ENCODE data around the gene CRYBG1. TPM values are rescaled to one million over a fixed set of nuclear protein-coding genes. Genes with fewer than 3 reads are reported as not detected.

The CRYBG1 gene
- total and polyA plus RNA-seq, 3 experiments from 2014 or later, result 19.4 to 32.3 (median 32.3) TPM

- H3K9me3 ChIP-seq (ENCODE audit: low read length), result no peaks in the 10 kb centered on the region
- DNase-seq, result no peak
- H3K36me3 Mint-ChIP-seq, result peaks cover 0 to 69% (median 27%) of the 10 kb centered on the region in 3 donors
- no peak overlapping the region for H3K4me3 ChIP-seq (ENCODE audit: low read length)
- POLR2A ChIA-PET, result interaction anchor here (0.5 to 4.3 kb wide), 2 partner anchors 16 to 47 kb away, joined by 3 to 36 read pairs; no protein-coding TSS in a partner anchor
- H3K4me3 Mint-ChIP-seq, result peak overlapping the region in 2 of 7 donors; percentile 48 to 49
- peaks cover 27% of the 10 kb centered on the region for H3K36me3 ChIP-seq (ENCODE audit: insufficient read depth, low read length)
- peak overlapping the region in 4 of 8 donors; percentile 47 to 70 (median 59) for H3K27ac Mint-ChIP-seq
- no peaks in the 10 kb centered on the region for H3K9me3 Mint-ChIP-seq
- peaks cover 0 to under 1% of the 10 kb centered on the region in 2 donors for H3K27me3 Mint-ChIP-seq
- H3K27me3 ChIP-seq (ENCODE audit: insufficient read depth, low read length, poor library complexity, severe bottlenecking), result no peaks in the 10 kb centered on the region
- peaks cover 15% of the 10 kb centered on the region for H3K4me1 ChIP-seq (ENCODE audit: insufficient read depth, low read length)
- CTCF ChIA-PET, result interaction anchor here (1.0 to 9.1 kb wide), 3 partner anchors 11 to 18 kb away, joined by 4 to 147 read pairs (median 5); no protein-coding TSS in a partner anchor
- no peak overlapping the region for H3K27ac ChIP-seq (ENCODE audit: low read depth, low read length)
- H3K4me1 Mint-ChIP-seq, result peaks cover 56 to 88% (median 88%) of the 10 kb centered on the region in 3 donors
Observed at GRCh38 chr6:106527979-106528378, 167.5 kb downstream of the CRYBG1 start.

- ChIA-PET POLR2A (interaction anchor here (0.5 kb wide), 1 partner anchor 48 kb away, joined by 3 read pairs; no protein-coding TSS in a partner anchor), CTCF (interaction anchor here (1.0 kb wide), 1 partner anchor 16 kb away, joined by 4 read pairs; no protein-coding TSS in a partner anchor)
- Mint-ChIP-seq H3K9me3 (no peaks in the 10 kb centered on the region), H3K4me1 (peaks cover 58 to 88% (median 88%) of the 10 kb centered on the region in 3 donors), H3K27me3 (peaks cover 0 to 1% of the 10 kb centered on the region in 2 donors), H3K36me3 (peaks cover 0 to 73% (median 32%) of the 10 kb centered on the region in 3 donors), H3K4me3 (peak overlapping the region in 2 of 7 donors; percentile 25 to 49), H3K27ac (peak overlapping the region in 5 of 8 donors; percentile 48 to 79 (median 70))
- peaks cover 20% of the 10 kb centered on the region for H3K4me1 ChIP-seq (ENCODE audit: insufficient read depth, low read length)
- peaks cover 27% of the 10 kb centered on the region for H3K36me3 ChIP-seq (ENCODE audit: insufficient read depth, low read length)
- H3K4me3 ChIP-seq (ENCODE audit: low read length), result no peak overlapping the region
- H3K27me3 ChIP-seq (ENCODE audit: insufficient read depth, low read length, poor library complexity, severe bottlenecking), result no peaks in the 10 kb centered on the region
- no peak overlapping the region for H3K27ac ChIP-seq (ENCODE audit: low read depth, low read length)
- H3K9me3 ChIP-seq (ENCODE audit: low read length), result no peaks in the 10 kb centered on the region
- DNase-seq, result no peak
Observed at GRCh38 chr6:106528521-106528920, 168.0 kb downstream of the CRYBG1 start.

- DNase-seq, result no peak
- no peak overlapping the region for H3K4me3 ChIP-seq (ENCODE audit: low read length)
- POLR2A ChIA-PET, result interaction anchor here (0.6 kb wide), 1 partner anchor 8 kb away, joined by 3 read pairs; no protein-coding TSS in a partner anchor
- CTCF ChIA-PET, result interaction anchor here (1.0 to 2.6 kb wide), 3 partner anchors 9 to 17 kb away, joined by 4 to 10 read pairs (median 4); no protein-coding TSS in a partner anchor
- peaks cover 27% of the 10 kb centered on the region for H3K36me3 ChIP-seq (ENCODE audit: insufficient read depth, low read length)
- H3K27me3 ChIP-seq (ENCODE audit: insufficient read depth, low read length, poor library complexity, severe bottlenecking), result no peaks in the 10 kb centered on the region
- Mint-ChIP-seq H3K4me3 (no peak overlapping the region), H3K27ac (peak overlapping the region in 2 of 8 donors; percentile 55 to 85), H3K4me1 (peaks cover 61 to 88% (median 88%) of the 10 kb centered on the region in 3 donors), H3K27me3 (peaks cover 0 to 1% of the 10 kb centered on the region in 2 donors), H3K36me3 (peaks cover 0 to 81% (median 36%) of the 10 kb centered on the region in 3 donors), H3K9me3 (no peaks in the 10 kb centered on the region)
- H3K9me3 ChIP-seq (ENCODE audit: low read length), result no peaks in the 10 kb centered on the region
- peaks cover 30% of the 10 kb centered on the region for H3K4me1 ChIP-seq (ENCODE audit: insufficient read depth, low read length)
- H3K27ac ChIP-seq (ENCODE audit: low read depth, low read length), result no peak overlapping the region
Observed at GRCh38 chr6:106529438-106529837, 168.9 kb downstream of the CRYBG1 start.

- Histone ChIP-seq H3K36me3 (ENCODE audit: insufficient read depth, low read length) (peaks cover 27% of the 10 kb centered on the region), H3K27me3 (ENCODE audit: insufficient read depth, low read length, poor library complexity, severe bottlenecking) (no peaks in the 10 kb centered on the region), H3K4me3 (ENCODE audit: low read length) (no peak overlapping the region), H3K27ac (ENCODE audit: low read depth, low read length) (no peak overlapping the region), H3K4me1 (ENCODE audit: insufficient read depth, low read length) (peaks cover 32% of the 10 kb centered on the region), H3K9me3 (ENCODE audit: low read length) (no peaks in the 10 kb centered on the region)
- Mint-ChIP-seq H3K9me3 (no peaks in the 10 kb centered on the region), H3K4me1 (peaks cover 63 to 90% (median 89%) of the 10 kb centered on the region in 3 donors), H3K27me3 (peaks cover 0 to 1% of the 10 kb centered on the region in 2 donors), H3K4me3 (no peak overlapping the region), H3K36me3 (peaks cover 0 to 83% (median 37%) of the 10 kb centered on the region in 3 donors), H3K27ac (peak overlapping the region in 4 of 8 donors; percentile 14 to 55 (median 36))
- ChIA-PET POLR2A (interaction anchor here (0.5 to 0.6 kb wide), 2 partner anchors 9 to 37 kb away, joined by 3 read pairs; no protein-coding TSS in a partner anchor), CTCF (interaction anchor here (2.6 kb wide), 1 partner anchor 17 kb away, joined by 10 read pairs; no protein-coding TSS in a partner anchor)
- no peak for DNase-seq
Observed at GRCh38 chr6:106530026-106530425, 169.5 kb downstream of the CRYBG1 start.

GRCh38 chr6:106530502-106530901 lies 170.0 kb downstream of the CRYBG1 start:
- Mint-ChIP-seq H3K36me3 (peaks cover 0 to 83% (median 37%) of the 10 kb centered on the region in 3 donors), H3K9me3 (no peaks in the 10 kb centered on the region), H3K4me3 (no peak overlapping the region), H3K27me3 (peaks cover 0 to 1% of the 10 kb centered on the region in 2 donors), H3K4me1 (peaks cover 63 to 90% (median 89%) of the 10 kb centered on the region in 3 donors), H3K27ac (peak overlapping the region in 1 of 8 donors; percentile 23)
- H3K4me1 ChIP-seq (ENCODE audit: insufficient read depth, low read length), result peaks cover 29% of the 10 kb centered on the region
- POLR2A ChIA-PET, result interaction anchor here (0.5 to 1.6 kb wide), 4 partner anchors 10 to 79 kb away, joined by 3 to 5 read pairs (median 3); no protein-coding TSS in a partner anchor
- H3K27me3 ChIP-seq (ENCODE audit: insufficient read depth, low read length, poor library complexity, severe bottlenecking), result no peaks in the 10 kb centered on the region
- H3K9me3 ChIP-seq (ENCODE audit: low read length), result no peaks in the 10 kb centered on the region
- CTCF ChIA-PET, result interaction anchor here (2.6 kb wide), 1 partner anchor 18 kb away, joined by 10 read pairs; no protein-coding TSS in a partner anchor
- peaks cover 27% of the 10 kb centered on the region for H3K36me3 ChIP-seq (ENCODE audit: insufficient read depth, low read length)
- no peak overlapping the region for H3K27ac ChIP-seq (ENCODE audit: low read depth, low read length)
- H3K4me3 ChIP-seq (ENCODE audit: low read length), result no peak overlapping the region
- DNase-seq, result no peak

- Histone ChIP-seq H3K4me1 (ENCODE audit: insufficient read depth, low read length) (peaks cover 35% of the 10 kb centered on the region), H3K27ac (ENCODE audit: low read depth, low read length) (no peak overlapping the region), H3K27me3 (ENCODE audit: insufficient read depth, low read length, poor library complexity, severe bottlenecking) (no peaks in the 10 kb centered on the region), H3K36me3 (ENCODE audit: insufficient read depth, low read length) (peaks cover 18% of the 10 kb centered on the region), H3K9me3 (ENCODE audit: low read length) (no peaks in the 10 kb centered on the region), H3K4me3 (ENCODE audit: low read length) (no peak overlapping the region)
- Mint-ChIP-seq H3K27me3 (peaks cover 0 to 1% of the 10 kb centered on the region in 2 donors), H3K36me3 (peaks cover 0 to 84% (median 45%) of the 10 kb centered on the region in 3 donors), H3K27ac (peak overlapping the region in 7 of 8 donors; percentile 70 to 96 (median 84)), H3K9me3 (no peaks in the 10 kb centered on the region), H3K4me3 (peak overlapping the region in 1 of 7 donors; percentile 74), H3K4me1 (peaks cover 69 to 89% (median 87%) of the 10 kb centered on the region in 3 donors)
- CTCF ChIA-PET, result interaction anchor here (1.8 kb wide), 1 partner anchor 33 kb away, joined by 5 read pairs; no protein-coding TSS in a partner anchor
- POLR2A ChIA-PET, result interaction anchor here (0.7 kb wide), 1 partner anchor 11 kb away, joined by 3 read pairs; no protein-coding TSS in a partner anchor
- no peak for DNase-seq
Observed at GRCh38 chr6:106533054-106533453, 172.5 kb downstream of the CRYBG1 start.

GRCh38 chr6:106534004-106534403 lies 173.5 kb downstream of the CRYBG1 start:
- Mint-ChIP-seq H3K27me3 (peaks cover 0 to 1% of the 10 kb centered on the region in 2 donors), H3K4me1 (peaks cover 71 to 92% (median 90%) of the 10 kb centered on the region in 3 donors), H3K36me3 (peaks cover 0 to 83% (median 44%) of the 10 kb centered on the region in 3 donors), H3K27ac (peak overlapping the region; percentile 45 to 96 (median 75)), H3K9me3 (no peaks in the 10 kb centered on the region), H3K4me3 (no peak overlapping the region)
- no peak for DNase-seq
- H3K27ac ChIP-seq (ENCODE audit: low read depth, low read length), result no peak overlapping the region
- peaks cover 42% of the 10 kb centered on the region for H3K4me1 ChIP-seq (ENCODE audit: insufficient read depth, low read length)
- ChIA-PET CTCF (interaction anchor here (1.1 to 1.9 kb wide), 3 partner anchors 14 to 33 kb away, joined by 5 to 7 read pairs (median 5); no protein-coding TSS in a partner anchor), POLR2A (interaction anchor here (0.9 to 1.1 kb wide), 2 partner anchors 8 to 12 kb away, joined by 3 to 6 read pairs; no protein-coding TSS in a partner anchor)
- H3K4me3 ChIP-seq (ENCODE audit: low read length), result no peak overlapping the region
- H3K9me3 ChIP-seq (ENCODE audit: low read length), result no peaks in the 10 kb centered on the region
- H3K36me3 ChIP-seq (ENCODE audit: insufficient read depth, low read length), result peaks cover 13% of the 10 kb centered on the region
- no peaks in the 10 kb centered on the region for H3K27me3 ChIP-seq (ENCODE audit: insufficient read depth, low read length, poor library complexity, severe bottlenecking)
